Endothelial cell of umbilical vein (primary cell): ENCODE results near the gene WDR82. TPM values are rescaled to one million over a fixed set of nuclear protein-coding genes. Genes with fewer than 3 reads are reported as not detected.

Experiments used
- BruUV-seq: library from RNA; stranded (reverse); fragments of 400-500 nt; replicated peaks from 2 replicates; lab custom pipeline; 2021; lab: Mats Ljungman, UMichigan
- CTCF ChIA-PET: fragments of 300-600, 350-600 bp; sonication (Branson Sonifier 250); formaldehyde crosslinking; loops from one replicate; lab custom pipeline; 2021; ENCODE audit warnings: antibody characterized with exemption, inconsistent platforms; lab: Charles Lee
- POLR2A ChIA-PET: fragments of 300-600, 350-600 bp; sonication (Branson Sonifier 250); formaldehyde crosslinking; loops from one replicate; lab custom pipeline; 2021; ENCODE audit warnings: antibody characterized with exemption, inconsistent platforms; lab: Charles Lee
- DNase-seq: peaks from one replicate; pipeline ENCODE4 v3.0.0-alpha.2; 2011; ENCODE audit warnings: low read depth, low spot score
- FAIRE-seq: peaks from 2 replicates; lab custom pipeline; 2011; peaks lifted over from hg19 to GRCh38; lab: Jason Lieb, UNC
- H2AFZ ChIP-seq: 2 replicates; pipeline ENCODE4 v1.6.0; 2012; ENCODE audit warnings: low read depth, low read length, control low read depth, inconsistent platforms
- H3K27ac ChIP-seq: 2 replicates; pipeline ENCODE4 v1.5.1; 2011; ENCODE audit warnings: low read depth, mild to moderate bottlenecking, control low read depth, low read length, moderate library complexity; ENCODE audit not compliant: insufficient read depth
- H3K27me3 ChIP-seq, 2 experiments: 2 replicates each; pipeline versions ENCODE4 v1.6.0 to v1.6.1; 2011; ENCODE audit warnings: low read length in 2 of 2, mixed read lengths in 1 of 2; ENCODE audit not compliant: control insufficient read depth in 2 of 2, insufficient read depth in 2 of 2
- H3K36me3 ChIP-seq, 2 experiments: 2 replicates in 1 of 2; 3 replicates in 1 of 2; pipeline ENCODE4 v1.5.1; 2011; ENCODE audit warnings: low read length in 2 of 2, mild to moderate bottlenecking in 1 of 2, moderate library complexity in 1 of 2; ENCODE audit not compliant: control insufficient read depth in 2 of 2, insufficient read depth in 2 of 2; ENCODE audit errors: extremely low read depth in 1 of 2
- H3K4me1 ChIP-seq: 3 replicates; pipeline ENCODE4 v1.5.1; 2011; ENCODE audit warnings: mild to moderate bottlenecking, low read length; ENCODE audit not compliant: control insufficient read depth, insufficient read depth; ENCODE audit errors: extremely low read depth
- H3K4me2 ChIP-seq: 2 replicates; pipeline ENCODE4 v1.6.1; 2011; ENCODE audit warnings: low read length, control low read depth, mixed read lengths; ENCODE audit not compliant: insufficient read depth
- H3K4me3 ChIP-seq, 3 experiments: fragments of 200-600 bp in 1 of 3; sonication (generic), shearing (Covaris generic) in 1 of 3; replicated peaks in 1 of 3; 2 replicates each; pipeline ENCODE4 v1.5.1; 2011 to 2016; ENCODE audit warnings: control low read depth in 3 of 3, low read length in 3 of 3, mild to moderate bottlenecking in 2 of 3, inconsistent platforms in 1 of 3, low read depth in 1 of 3, moderate library complexity in 1 of 3; ENCODE audit not compliant: insufficient read depth in 1 of 3
- H3K79me2 ChIP-seq: 2 replicates; pipeline ENCODE4 v1.6.0; 2012; ENCODE audit warnings: low read length, inconsistent platforms; ENCODE audit not compliant: control insufficient read depth, insufficient read depth
- H3K9ac ChIP-seq: replicated peaks from 2 replicates; pipeline ENCODE3; 2011; ENCODE audit warnings: low read length, control low read depth; ENCODE audit not compliant: insufficient read depth; ENCODE audit errors: extremely low read depth
- H3K9me1 ChIP-seq: replicated peaks from 3 replicates; pipeline ENCODE4 v1.6.0; 2011; ENCODE audit warnings: mild to moderate bottlenecking, low read length; ENCODE audit not compliant: control insufficient read depth, insufficient read depth; ENCODE audit errors: extremely low read depth
- H3K9me3 ChIP-seq: replicated peaks from 2 replicates; pipeline ENCODE4 v1.5.1; 2012; ENCODE audit warnings: low read length, inconsistent platforms; ENCODE audit not compliant: control insufficient read depth, insufficient read depth
- H4K20me1 ChIP-seq: replicated peaks from 2 replicates; pipeline ENCODE3; 2011; ENCODE audit warnings: mild to moderate bottlenecking, low read length; ENCODE audit not compliant: control insufficient read depth, insufficient read depth; ENCODE audit errors: extremely low read depth
- EZH2 ChIP-seq: IDR thresholded peaks from 2 replicates; pipeline ENCODE4 v1.6.1; 2012; ENCODE audit warnings: borderline replicate concordance, low read depth, mild to moderate bottlenecking, moderate library complexity, low read length, inconsistent platforms; ENCODE audit not compliant: severe bottlenecking
- FOS ChIP-seq: IDR thresholded peaks from 2 replicates; pipeline ENCODE4 v1.6.1; 2011; ENCODE audit warnings: mild to moderate bottlenecking, low read length, moderate library complexity, borderline replicate concordance; ENCODE audit not compliant: insufficient read depth
- GATA2 ChIP-seq: IDR thresholded peaks from 2 replicates; pipeline ENCODE4 v1.7.0; 2011; ENCODE audit warnings: low read depth, mild to moderate bottlenecking, moderate library complexity, mixed read lengths, low read length; ENCODE audit not compliant: insufficient read length, insufficient read depth
- JUN ChIP-seq: IDR thresholded peaks from 2 replicates; pipeline ENCODE4 v1.6.1; 2011; ENCODE audit warnings: borderline replicate concordance, low read depth; ENCODE audit not compliant: insufficient read length, insufficient read depth
- MYC ChIP-seq: IDR thresholded peaks from one replicate; pipeline ENCODE4 v1.6.1; 2011; ENCODE audit warnings: mild to moderate bottlenecking, low read depth, low read length
- POLR2A ChIP-seq: IDR thresholded peaks from 2 replicates; pipeline ENCODE4 v1.6.1; 2012; ENCODE audit warnings: low read depth, mild to moderate bottlenecking, control low read depth, low read length
- POLR2AphosphoS5 ChIP-seq: IDR thresholded peaks from 2 replicates; pipeline ENCODE4 v1.6.1; 2012; ENCODE audit warnings: low read depth, mild to moderate bottlenecking, control low read depth, low read length, moderate library complexity; ENCODE audit not compliant: insufficient read depth
- dilution Hi-C: fragments of 300-500 bp; cut with MboI; formaldehyde crosslinking; loops from one replicate; pipeline ENCODE4 v1.15.0; 2019; ENCODE audit warnings: low sequenced_read_pairs; ENCODE audit not compliant: extremely low pct_ligation_motif_present
- intact Hi-C: fragments of 100-400 bp; cut with micrococcal nuclease; formaldehyde crosslinking; loops from one replicate; pipeline ENCODE4 v1.10.0; 2022
- polyA plus RNA-seq, 4 experiments: library from polyadenylated mRNA; depleted of rRNA in 3 of 4; stranded (reverse) in 3 of 4; unstranded in 1 of 4; fragments of >200 nt; gene quantifications; 2 replicates each; pipeline versions ENCODE4 v1.2.1 to v1.2.3, GENCODE V29; 2011 to 2012; ENCODE audit warnings: missing spikeins in 1 of 4
- total RNA-seq: library from RNA; stranded (reverse); gene quantifications from 2 replicates; pipeline ENCODE4 v1.2.3, GENCODE V29; 2021
- TF ChIP-seq, protein P1 (sequence below): IDR thresholded peaks from 2 replicates; pipeline ENCODE4 v1.6.1; 2011; ENCODE audit not compliant: insufficient read depth, insufficient read length
- TF ChIP-seq, protein P2 (sequence below), 2 donors: IDR thresholded peaks; 1 replicate in 1 of 2; 2 replicates in 1 of 2; pipeline ENCODE4 v1.5.1; 2011; ENCODE audit warnings: low read length in 2 of 2, mild to moderate bottlenecking in 2 of 2, moderate library complexity in 2 of 2, control low read depth in 1 of 2, inconsistent platforms in 1 of 2, low read depth in 1 of 2; ENCODE audit not compliant: insufficient read depth in 1 of 2; ENCODE audit errors: extremely low read depth in 1 of 2

Gene WDR82
- total and polyA plus RNA-seq, 2 donors (not counting 3 experiments of a cell fraction or from before 2014, with no cell fraction given): 39.9 to 71.3 TPM

DNA sequence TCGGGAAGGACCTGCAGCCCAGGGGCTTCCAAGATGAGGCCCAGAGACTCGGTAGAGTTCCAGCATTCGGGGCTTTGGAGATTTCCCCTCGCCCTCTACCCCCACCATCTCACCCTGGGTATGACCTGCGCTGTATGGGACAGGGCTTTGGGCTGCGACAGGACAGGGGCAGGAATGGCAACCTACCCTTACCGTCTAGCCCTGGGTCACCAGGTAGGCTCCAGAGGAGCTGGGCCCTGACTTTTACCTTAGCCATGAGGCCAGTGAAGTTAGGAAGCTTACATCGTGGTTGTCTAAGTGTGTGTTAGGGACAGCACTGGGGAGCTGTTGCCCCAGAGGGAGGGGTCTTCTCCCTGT lies 32.2 kb downstream of the WDR82 start:
- no peaks in the 10 kb centered on the region for H3K27me3 ChIP-seq
- peak overlapping the region; percentile 3 for H2AFZ ChIP-seq
- H3K9me1 ChIP-seq: no peaks in the 10 kb centered on the region
- H3K36me3 ChIP-seq: peaks cover 0 to 13% of the 10 kb centered on the region in 2 experiments
- no peak for DNase-seq
- peak overlapping the region; percentile 40 for H3K27ac ChIP-seq
- H3K9ac ChIP-seq: peak overlapping the region; percentile 10
- peak overlapping the region in 2 of 3 experiments; percentile 16 to 23 for H3K4me3 ChIP-seq
- ChIA-PET POLR2A (no interaction called here), CTCF (interaction anchor here (1.0 to 1.8 kb wide), 4 partner anchors 13 to 93 kb away, joined by 3 to 8 read pairs (median 4); no protein-coding TSS in a partner anchor)
- no peak for TF ChIP-seq EZH2
- TF ChIP-seq POLR2AphosphoS5: no peak
- TF ChIP-seq, protein P1, sequence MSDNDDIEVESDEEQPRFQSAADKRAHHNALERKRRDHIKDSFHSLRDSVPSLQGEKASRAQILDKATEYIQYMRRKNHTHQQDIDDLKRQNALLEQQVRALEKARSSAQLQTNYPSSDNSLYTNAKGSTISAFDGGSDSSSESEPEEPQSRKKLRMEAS: no peak
- TF ChIP-seq FOS: no peak
- no peak for TF ChIP-seq GATA2
- TF ChIP-seq MYC: no peak
- no peak for TF ChIP-seq POLR2A
- TF ChIP-seq, protein P2, sequence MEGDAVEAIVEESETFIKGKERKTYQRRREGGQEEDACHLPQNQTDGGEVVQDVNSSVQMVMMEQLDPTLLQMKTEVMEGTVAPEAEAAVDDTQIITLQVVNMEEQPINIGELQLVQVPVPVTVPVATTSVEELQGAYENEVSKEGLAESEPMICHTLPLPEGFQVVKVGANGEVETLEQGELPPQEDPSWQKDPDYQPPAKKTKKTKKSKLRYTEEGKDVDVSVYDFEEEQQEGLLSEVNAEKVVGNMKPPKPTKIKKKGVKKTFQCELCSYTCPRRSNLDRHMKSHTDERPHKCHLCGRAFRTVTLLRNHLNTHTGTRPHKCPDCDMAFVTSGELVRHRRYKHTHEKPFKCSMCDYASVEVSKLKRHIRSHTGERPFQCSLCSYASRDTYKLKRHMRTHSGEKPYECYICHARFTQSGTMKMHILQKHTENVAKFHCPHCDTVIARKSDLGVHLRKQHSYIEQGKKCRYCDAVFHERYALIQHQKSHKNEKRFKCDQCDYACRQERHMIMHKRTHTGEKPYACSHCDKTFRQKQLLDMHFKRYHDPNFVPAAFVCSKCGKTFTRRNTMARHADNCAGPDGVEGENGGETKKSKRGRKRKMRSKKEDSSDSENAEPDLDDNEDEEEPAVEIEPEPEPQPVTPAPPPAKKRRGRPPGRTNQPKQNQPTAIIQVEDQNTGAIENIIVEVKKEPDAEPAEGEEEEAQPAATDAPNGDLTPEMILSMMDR (IDR thresholded peaks at IDR 0.05; ENCODE audit: extremely low read depth in 1 of 2, insufficient read depth in 1 of 2, low read depth in 1 of 2, low read length in 2 of 2): no peak
- TF ChIP-seq JUN: no peak
- no peaks in the 10 kb centered on the region for H3K79me2 ChIP-seq
- FAIRE-seq: no peak
- peak overlapping the region; percentile 32 for H3K4me2 ChIP-seq
- BruUV-seq: no TSS peak
- intact Hi-C loops: no loop called here
- H3K9me3 ChIP-seq: no peaks in the 10 kb centered on the region
- dilution Hi-C loops: no loop called here
- H3K4me1 ChIP-seq: peaks cover 24% of the 10 kb centered on the region
- H4K20me1 ChIP-seq: no peaks in the 10 kb centered on the region
